D721Med (cell line): Measurements from ENCODE around the gene LIG3.

ENCODE experiments used
- DNase-seq: peaks from one replicate; pipeline ENCODE4 v3.0.0; 2011; ENCODE audit warnings: low spot score; ENCODE audit not compliant: insufficient read length
- FAIRE-seq: peaks from 2 replicates; lab custom pipeline; 2011; peaks lifted over from hg19 to GRCh38; lab: Jason Lieb, UNC
- CTCF ChIP-seq: IDR thresholded peaks from 2 replicates; pipeline ENCODE4 v1.5.1; 2012; ENCODE audit warnings: mild to moderate bottlenecking, control low read depth; ENCODE audit not compliant: insufficient read depth; ENCODE audit errors: missing control alignments

Gene LIG3

GRCh38 chr17:34979650-34980352, 511 bp upstream of the LIG3 start:
- FAIRE-seq (no peak), DNase-seq (no peak)
- no peak for TF ChIP-seq CTCF

- FAIRE-seq, result no peak
- peak; percentile 32 for TF ChIP-seq CTCF
- peak; percentile 60 for DNase-seq
These were observed 597 bp downstream of the LIG3 start for GRCh38 chr17:34980681-34981537.

GRCh38 chr17:34981538-34982241, 1.4 kb downstream of the LIG3 start:
- FAIRE-seq (no peak), DNase-seq (no peak)
- TF ChIP-seq CTCF, result no peak

- no peak for TF ChIP-seq CTCF
- FAIRE-seq (no peak), DNase-seq (no peak)
These were observed 6.9 kb downstream of the LIG3 start for GRCh38 chr17:34987232-34987631.

GRCh38 chr17:34988644-34989043, 8.3 kb downstream of the LIG3 start:
- DNase-seq, result no peak
- no peak for FAIRE-seq
- TF ChIP-seq CTCF, result no peak

- FAIRE-seq (no peak), DNase-seq (no peak)
- no peak for TF ChIP-seq CTCF
These were observed 9.2 kb downstream of the LIG3 start for GRCh38 chr17:34989473-34989872.
